ENCODE measurements around the gene ARHGAP1. TPM values are rescaled to one million over a fixed set of nuclear protein-coding genes. Genes with fewer than 3 reads are reported as not detected.

ARHGAP1 gene
- total RNA-seq, 1 experiment from 2014 or later, result 14.9 TPM

- no peak for DNase-seq (ENCODE audit: low read depth in 1 of 2, low spot score in 2 of 2)
- Histone ChIP-seq H3K27me3 (replicated peaks) (no peaks in the 10 kb centered on the region), H3K27ac (no peak overlapping the region), H3K4me3 (no peak overlapping the region), H3K4me1 (replicated peaks) (no peaks in the 10 kb centered on the region), H3K9me3 (replicated peaks) (no peaks in the 10 kb centered on the region), H3K36me3 (peaks cover 40% of the 10 kb centered on the region)
Measured at GRCh38 chr11:46695345-46696211, 4.8 kb downstream of the ARHGAP1 start.

- Histone ChIP-seq H3K4me3 (no peak overlapping the region), H3K9me3 (replicated peaks) (no peaks in the 10 kb centered on the region), H3K36me3 (peaks cover 40% of the 10 kb centered on the region), H3K4me1 (replicated peaks) (no peaks in the 10 kb centered on the region), H3K27ac (no peak overlapping the region), H3K27me3 (replicated peaks) (no peaks in the 10 kb centered on the region)
- no peak for DNase-seq (ENCODE audit: low read depth in 1 of 2, low spot score in 2 of 2)
Measured at GRCh38 chr11:46694607-46695006, 5.8 kb downstream of the ARHGAP1 start.

GRCh38 chr11:46694072-46694471, 6.3 kb downstream of the ARHGAP1 start:
- no peaks in the 10 kb centered on the region for H3K4me1 ChIP-seq (replicated peaks)
- no peak overlapping the region for H3K27ac ChIP-seq
- DNase-seq (ENCODE audit: low read depth in 1 of 2, low spot score in 2 of 2), result no peak
- H3K9me3 ChIP-seq (replicated peaks), result no peaks in the 10 kb centered on the region
- H3K36me3 ChIP-seq, result peaks cover 37% of the 10 kb centered on the region
- H3K27me3 ChIP-seq (replicated peaks), result no peaks in the 10 kb centered on the region
- H3K4me3 ChIP-seq, result no peak overlapping the region

- Histone ChIP-seq H3K36me3 (peaks cover 38% of the 10 kb centered on the region), H3K4me3 (no peak overlapping the region), H3K4me1 (replicated peaks) (no peaks in the 10 kb centered on the region), H3K27ac (no peak overlapping the region), H3K27me3 (replicated peaks) (no peaks in the 10 kb centered on the region), H3K9me3 (replicated peaks) (no peaks in the 10 kb centered on the region)
- no peak for DNase-seq (ENCODE audit: low read depth in 1 of 2, low spot score in 2 of 2)
Measured at GRCh38 chr11:46693597-46694012, 6.8 kb downstream of the ARHGAP1 start.

GRCh38 chr11:46692450-46692849, 8.0 kb downstream of the ARHGAP1 start:
- DNase-seq (ENCODE audit: low read depth in 1 of 2, low spot score in 2 of 2), result no peak
- no peaks in the 10 kb centered on the region for H3K4me1 ChIP-seq (replicated peaks)
- H3K4me3 ChIP-seq, result no peak overlapping the region
- no peaks in the 10 kb centered on the region for H3K9me3 ChIP-seq (replicated peaks)
- peaks cover 49% of the 10 kb centered on the region for H3K36me3 ChIP-seq
- no peak overlapping the region for H3K27ac ChIP-seq
- H3K27me3 ChIP-seq (replicated peaks), result no peaks in the 10 kb centered on the region

- Histone ChIP-seq H3K4me1 (replicated peaks) (no peaks in the 10 kb centered on the region), H3K36me3 (peaks cover 48% of the 10 kb centered on the region), H3K9me3 (replicated peaks) (no peaks in the 10 kb centered on the region), H3K4me3 (no peak overlapping the region), H3K27me3 (replicated peaks) (no peaks in the 10 kb centered on the region), H3K27ac (no peak overlapping the region)
- no peak for DNase-seq (ENCODE audit: low read depth in 1 of 2, low spot score in 2 of 2)
Measured at GRCh38 chr11:46690702-46691101, 9.7 kb downstream of the ARHGAP1 start.

GRCh38 chr11:46686886-46687795, 13.3 kb downstream of the ARHGAP1 start:
- DNase-seq (ENCODE audit: low read depth in 1 of 2, low spot score in 2 of 2), result no peak
- Histone ChIP-seq H3K27me3 (replicated peaks) (no peaks in the 10 kb centered on the region), H3K27ac (no peak overlapping the region), H3K4me3 (no peak overlapping the region), H3K9me3 (replicated peaks) (no peaks in the 10 kb centered on the region), H3K4me1 (replicated peaks) (no peaks in the 10 kb centered on the region), H3K36me3 (peaks cover 31% of the 10 kb centered on the region)

GRCh38 chr11:46684367-46684766, 16.1 kb downstream of the ARHGAP1 start:
- H3K27me3 ChIP-seq (replicated peaks), result no peaks in the 10 kb centered on the region
- no peaks in the 10 kb centered on the region for H3K9me3 ChIP-seq (replicated peaks)
- no peak overlapping the region for H3K4me3 ChIP-seq
- H3K36me3 ChIP-seq, result peaks cover 39% of the 10 kb centered on the region
- no peak for DNase-seq (ENCODE audit: low read depth in 1 of 2, low spot score in 2 of 2)
- H3K4me1 ChIP-seq (replicated peaks), result no peaks in the 10 kb centered on the region
- H3K27ac ChIP-seq, result no peak overlapping the region

- no peak for DNase-seq (ENCODE audit: low read depth in 1 of 2, low spot score in 2 of 2)
- no peaks in the 10 kb centered on the region for H3K4me1 ChIP-seq (replicated peaks)
Measured at GRCh38 chr11:46682773-46683752, 17.4 kb downstream of the ARHGAP1 start.

GRCh38 chr11:46681814-46682213, 18.6 kb downstream of the ARHGAP1 start:
- Histone ChIP-seq H3K27ac (no peak overlapping the region), H3K4me3 (no peak overlapping the region), H3K27me3 (replicated peaks) (no peaks in the 10 kb centered on the region), H3K4me1 (replicated peaks) (no peaks in the 10 kb centered on the region), H3K9me3 (replicated peaks) (no peaks in the 10 kb centered on the region), H3K36me3 (peaks cover 36% of the 10 kb centered on the region)
- no peak for DNase-seq (ENCODE audit: low read depth in 1 of 2, low spot score in 2 of 2)

More at GRCh38 chr11:46682773-46683752, 17.4 kb downstream of the ARHGAP1 start:
- H3K4me3 ChIP-seq, result no peak overlapping the region
- H3K36me3 ChIP-seq, result peaks cover 46% of the 10 kb centered on the region
- no peaks in the 10 kb centered on the region for H3K9me3 ChIP-seq (replicated peaks)
- no peaks in the 10 kb centered on the region for H3K27me3 ChIP-seq (replicated peaks)
- H3K27ac ChIP-seq, result no peak overlapping the region

GRCh38 chr11:46680815-46681214, 19.6 kb downstream of the ARHGAP1 start:
- H3K4me3 ChIP-seq, result no peak overlapping the region
- H3K27ac ChIP-seq, result no peak overlapping the region
- no peaks in the 10 kb centered on the region for H3K9me3 ChIP-seq (replicated peaks)
- H3K36me3 ChIP-seq, result peaks cover 39% of the 10 kb centered on the region
- no peaks in the 10 kb centered on the region for H3K27me3 ChIP-seq (replicated peaks)
- H3K4me1 ChIP-seq (replicated peaks), result no peaks in the 10 kb centered on the region
- DNase-seq (ENCODE audit: low read depth in 1 of 2, low spot score in 2 of 2), result no peak

GRCh38 chr11:46680164-46680760, 20.2 kb downstream of the ARHGAP1 start:
- H3K27ac ChIP-seq, result no peak overlapping the region
- H3K9me3 ChIP-seq (replicated peaks), result no peaks in the 10 kb centered on the region
- DNase-seq (ENCODE audit: low read depth in 1 of 2, low spot score in 2 of 2), result no peak
- H3K4me1 ChIP-seq (replicated peaks), result no peaks in the 10 kb centered on the region
- H3K36me3 ChIP-seq, result peaks cover 39% of the 10 kb centered on the region
- H3K27me3 ChIP-seq (replicated peaks), result no peaks in the 10 kb centered on the region
- no peak overlapping the region for H3K4me3 ChIP-seq

Data from SJSA1 (cell line).